HCT116 (cell line): ENCODE measurements around the gene ASCL4.

ENCODE experiments used
- CTCF ChIP-seq, 3 experiments: fragments of 200-600 bp in 1 of 3; sonication (generic) in 1 of 3; IDR thresholded peaks in 2 of 3; conservative IDR thresholded peaks in 1 of 3; 2 replicates each; pipeline ENCODE4 v1.5.1; 2012 to 2017; ENCODE audit warnings: low read depth in 2 of 3, low read length in 2 of 3, antibody characterized with exemption in 1 of 3, borderline replicate concordance in 1 of 3, control low read depth in 1 of 3, mild to moderate bottlenecking in 1 of 3, mixed read lengths in 1 of 3, mixed run types in 1 of 3, moderate library complexity in 1 of 3; ENCODE audit not compliant: insufficient read depth in 1 of 3
- POLR2AphosphoS5 ChIP-seq: IDR thresholded peaks from 2 replicates; pipeline ENCODE4 v1.6.1; 2011; ENCODE audit warnings: mild to moderate bottlenecking, low read depth, low read length, moderate library complexity
- RAD21 ChIP-seq: IDR thresholded peaks from 2 replicates; pipeline ENCODE4 v1.6.1; 2012; ENCODE audit warnings: low read depth, mild to moderate bottlenecking
- TCF7L2 ChIP-seq: IDR thresholded peaks from 2 replicates; pipeline ENCODE4 v1.7.0; 2011; ENCODE audit warnings: borderline replicate concordance, inconsistent platforms; ENCODE audit not compliant: insufficient read depth, insufficient read length; ENCODE audit errors: extremely low read depth
- YY1 ChIP-seq: IDR thresholded peaks from 2 replicates; pipeline ENCODE4 v1.6.1; 2011; ENCODE audit warnings: low read length, low read depth, moderate library complexity, mild to moderate bottlenecking; ENCODE audit not compliant: insufficient replicate concordance; ENCODE audit errors: extremely low read depth
- ZBTB33 ChIP-seq: IDR thresholded peaks from 2 replicates; pipeline ENCODE4 v1.6.1; 2011; ENCODE audit warnings: mild to moderate bottlenecking, low read length, moderate library complexity; ENCODE audit not compliant: insufficient replicate concordance; ENCODE audit errors: extremely low read depth

- TF ChIP-seq CTCF (IDR thresholded peaks at IDR 0.05 in 2 of 3, conservative IDR thresholded peaks at IDR 0.05 in 1 of 3; ENCODE audit: borderline replicate concordance in 1 of 3, insufficient read depth in 1 of 3, low read depth in 2 of 3, low read length in 2 of 3) (no peak), YY1 (no peak), ZBTB33 (no peak), TCF7L2 (no peak), RAD21 (no peak), POLR2AphosphoS5 (no peak)
Observed at GRCh38 chr12:107774349-107775029, at the start of gene ASCL4.
